Body of pancreas (tissue), 4 donors: ENCODE measurements around the gene MLXIPL. TPM values are rescaled to one million over a fixed set of nuclear protein-coding genes. Genes with fewer than 3 reads are reported as not detected.

Experiments
- ATAC-seq: fragments of 150-250 bp; one replicate; pipeline ENCODE4 v1.9.1; 2016
- DNase-seq, 4 donors: peaks; one replicate each; pipeline ENCODE4 v3.0.0-alpha.2; 2019
- H3K27ac ChIP-seq, 4 donors: fragments of 200-600 bp; sonication (generic); 1 replicate in 3 of 4; 2 replicates in 1 of 4; pipeline versions ENCODE4 v1.5.1 to v1.6.1; 2016 to 2019; ENCODE audit warnings: mild to moderate bottlenecking in 1 of 4, mixed read lengths in 1 of 4, moderate library complexity in 1 of 4
- H3K27me3 ChIP-seq, 2 donors: fragments of 200-600 bp; sonication (generic); one replicate each; pipeline ENCODE4 v1.6.0; 2016; ENCODE audit warnings: mild to moderate bottlenecking in 1 of 2
- H3K36me3 ChIP-seq, 2 donors: fragments of 200-600 bp; sonication (generic); replicated peaks in 1 of 2; 2 replicates each; pipeline ENCODE4 v1.5.1; 2016; ENCODE audit warnings: low read depth in 2 of 2; ENCODE audit not compliant: insufficient read depth in 1 of 2
- H3K4me1 ChIP-seq: fragments of 200-600 bp; sonication (generic); one replicate; pipeline ENCODE4 v1.6.0; 2016
- H3K4me3 ChIP-seq, 2 donors: fragments of 200-600 bp; sonication (generic); 1 replicate in 1 of 2; 2 replicates in 1 of 2; pipeline ENCODE4 v1.5.1; 2016 to 2019
- H3K9me3 ChIP-seq, 3 donors: fragments of 200-600 bp; sonication (generic); 1 replicate in 2 of 3; 2 replicates in 1 of 3; pipeline ENCODE4 v1.5.1; 2016
- POLR2A ChIP-seq, 3 donors: fragments of 450-650 bp; IDR thresholded peaks; one replicate each; pipeline ENCODE4 v1.6.1; 2016; ENCODE audit warnings: antibody characterized with exemption in 3 of 3, mild to moderate bottlenecking in 2 of 3
- WGBS, 2 donors: methylation state at CpG; one replicate each; pipeline ENCODE4 v1.1.5; 2017; 5-methylcytosine and 5-hydroxymethylcytosine counted together
- intact Hi-C: fragments of 100-400 bp; cut with DNase I; formaldehyde crosslinking; loops from one replicate; pipeline ENCODE4 v1.15.1; 2023
- total RNA-seq, 2 donors: library from RNA; depleted of rRNA; stranded (reverse); fragments of >200 nt; gene quantifications; one replicate each; pipeline ENCODE4 v1.1.0, GENCODE V29; 2016
- TF ChIP-seq, protein P1 (sequence below), 7 experiments: fragments of 450-650 bp in 4 of 7; fragments of 200-600 bp in 3 of 7; sonication (generic) in 3 of 7; IDR thresholded peaks; one replicate each; pipeline ENCODE4 v1.5.1; 2016 to 2019; ENCODE audit warnings: antibody characterized with exemption in 7 of 7

Gene MLXIPL
- total RNA-seq, 2 donors from 2014 or later = 13.5 to 33.0 TPM

DNA sequence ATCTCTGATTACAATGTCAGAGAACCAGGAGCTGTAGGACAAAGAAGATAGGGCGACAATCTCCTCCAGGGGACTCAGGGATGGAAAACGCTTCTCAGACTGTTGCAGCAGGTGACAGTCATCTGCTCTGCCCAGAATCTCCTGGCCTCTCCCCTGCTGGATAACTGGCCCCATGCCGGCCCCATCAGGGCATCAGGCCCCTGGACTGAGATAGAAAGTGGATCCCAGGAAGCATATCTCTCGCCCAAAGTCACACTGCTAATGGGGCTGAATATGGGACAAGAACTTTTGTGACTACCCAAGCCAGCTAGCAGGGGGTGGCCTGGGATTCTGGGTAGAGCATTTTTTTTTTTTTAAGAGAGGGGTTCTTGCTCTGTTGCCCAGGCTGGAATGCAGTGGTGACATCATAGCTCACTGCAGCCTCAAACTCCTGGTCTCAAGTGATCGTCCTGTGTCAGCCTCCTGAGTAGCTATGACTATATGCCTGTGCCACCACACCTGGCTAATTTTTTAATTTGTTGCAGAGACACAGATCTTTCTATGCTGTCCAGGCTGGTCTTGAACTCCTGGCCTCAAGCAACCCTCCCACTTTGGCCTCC lies 20.5 kb upstream of the MLXIPL start:
- ATAC-seq (no peak), DNase-seq (no peak)
- Histone ChIP-seq H3K4me3 (no peak overlapping the region), H3K27ac (no peak overlapping the region), H3K27me3 (no peaks in the 10 kb centered on the region), H3K36me3 (no peaks in the 10 kb centered on the region), H3K9me3 (no peaks in the 10 kb centered on the region), H3K4me1 (peaks cover 11% of the 10 kb centered on the region)
- WGBS, 2 donors = 68 to 73% methylated on average over 4 to 5 of the region's 5 CpGs
- TF ChIP-seq POLR2A (IDR thresholded peaks at IDR 0.05) = no peak
- TF ChIP-seq, protein P1, sequence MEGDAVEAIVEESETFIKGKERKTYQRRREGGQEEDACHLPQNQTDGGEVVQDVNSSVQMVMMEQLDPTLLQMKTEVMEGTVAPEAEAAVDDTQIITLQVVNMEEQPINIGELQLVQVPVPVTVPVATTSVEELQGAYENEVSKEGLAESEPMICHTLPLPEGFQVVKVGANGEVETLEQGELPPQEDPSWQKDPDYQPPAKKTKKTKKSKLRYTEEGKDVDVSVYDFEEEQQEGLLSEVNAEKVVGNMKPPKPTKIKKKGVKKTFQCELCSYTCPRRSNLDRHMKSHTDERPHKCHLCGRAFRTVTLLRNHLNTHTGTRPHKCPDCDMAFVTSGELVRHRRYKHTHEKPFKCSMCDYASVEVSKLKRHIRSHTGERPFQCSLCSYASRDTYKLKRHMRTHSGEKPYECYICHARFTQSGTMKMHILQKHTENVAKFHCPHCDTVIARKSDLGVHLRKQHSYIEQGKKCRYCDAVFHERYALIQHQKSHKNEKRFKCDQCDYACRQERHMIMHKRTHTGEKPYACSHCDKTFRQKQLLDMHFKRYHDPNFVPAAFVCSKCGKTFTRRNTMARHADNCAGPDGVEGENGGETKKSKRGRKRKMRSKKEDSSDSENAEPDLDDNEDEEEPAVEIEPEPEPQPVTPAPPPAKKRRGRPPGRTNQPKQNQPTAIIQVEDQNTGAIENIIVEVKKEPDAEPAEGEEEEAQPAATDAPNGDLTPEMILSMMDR (IDR thresholded peaks at IDR 0.05) = no peak
- intact Hi-C loops = no loop called here

DNA sequence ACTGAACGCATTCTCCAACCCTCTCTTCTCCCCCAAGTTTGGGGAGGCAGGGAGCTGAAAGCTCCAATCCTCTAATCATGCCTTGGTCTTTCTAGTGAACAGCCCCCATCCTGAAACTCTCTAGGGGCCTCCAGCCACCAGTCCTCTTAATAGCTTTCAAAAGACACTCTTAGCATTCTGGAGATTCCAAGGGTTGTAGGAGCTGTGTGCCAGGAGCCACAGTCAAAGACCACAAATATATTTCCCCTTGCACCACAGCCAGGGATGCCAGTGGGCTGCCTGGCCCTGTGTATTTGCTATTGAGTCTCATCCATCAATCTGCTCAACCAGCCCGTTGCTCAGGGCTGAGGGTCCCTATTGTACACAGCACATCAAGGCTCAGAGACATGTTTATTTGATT lies 18.5 kb upstream of the MLXIPL start:
- DNase-seq = no peak
- intact Hi-C loops = no loop called here
- no peaks in the 10 kb centered on the region for H3K9me3 ChIP-seq
- no peak for ATAC-seq
- H3K27ac ChIP-seq = no peak overlapping the region
- H3K27me3 ChIP-seq = no peaks in the 10 kb centered on the region
- H3K36me3 ChIP-seq = no peaks in the 10 kb centered on the region
- WGBS, 2 donors = 43 to 52% methylated on average over 2 of the region's 2 CpGs
- H3K4me1 ChIP-seq = peaks cover 6% of the 10 kb centered on the region
- TF ChIP-seq, protein P1 (IDR thresholded peaks at IDR 0.05) = no peak
- H3K4me3 ChIP-seq = no peak overlapping the region

DNA sequence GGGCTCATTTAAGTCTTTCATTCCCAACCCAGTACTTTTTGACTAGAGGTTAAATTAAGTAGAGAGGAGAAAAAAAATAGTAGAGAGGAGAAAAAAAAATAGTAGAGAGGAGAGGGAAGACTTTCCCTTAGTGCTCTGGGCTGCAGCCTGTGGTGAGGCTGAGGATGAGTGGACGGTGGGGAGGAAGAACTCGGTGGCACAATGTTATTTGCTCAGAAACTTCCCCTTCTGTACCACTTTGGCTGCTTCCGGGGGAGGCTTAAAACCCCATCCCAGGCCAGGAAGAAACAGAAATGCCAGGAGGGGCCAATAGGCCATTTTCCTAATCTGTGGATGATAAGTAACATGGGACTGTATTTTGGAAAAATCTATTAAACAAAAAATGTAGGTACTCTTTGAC lies 14.6 kb upstream of the MLXIPL start:
- no peaks in the 10 kb centered on the region for H3K27me3 ChIP-seq
- intact Hi-C loops = no loop called here
- DNase-seq (no peak), ATAC-seq (no peak)
- peaks cover 5% of the 10 kb centered on the region for H3K4me1 ChIP-seq
- no peak overlapping the region for H3K4me3 ChIP-seq
- TF ChIP-seq, protein P1 (IDR thresholded peaks at IDR 0.05) = no peak
- no peak for TF ChIP-seq POLR2A (IDR thresholded peaks at IDR 0.05)
- no peaks in the 10 kb centered on the region for H3K9me3 ChIP-seq
- WGBS, 2 donors = 46 to 83% methylated on average over 3 of the region's 3 CpGs
- no peak overlapping the region for H3K27ac ChIP-seq
- H3K36me3 ChIP-seq = no peaks in the 10 kb centered on the region

DNA sequence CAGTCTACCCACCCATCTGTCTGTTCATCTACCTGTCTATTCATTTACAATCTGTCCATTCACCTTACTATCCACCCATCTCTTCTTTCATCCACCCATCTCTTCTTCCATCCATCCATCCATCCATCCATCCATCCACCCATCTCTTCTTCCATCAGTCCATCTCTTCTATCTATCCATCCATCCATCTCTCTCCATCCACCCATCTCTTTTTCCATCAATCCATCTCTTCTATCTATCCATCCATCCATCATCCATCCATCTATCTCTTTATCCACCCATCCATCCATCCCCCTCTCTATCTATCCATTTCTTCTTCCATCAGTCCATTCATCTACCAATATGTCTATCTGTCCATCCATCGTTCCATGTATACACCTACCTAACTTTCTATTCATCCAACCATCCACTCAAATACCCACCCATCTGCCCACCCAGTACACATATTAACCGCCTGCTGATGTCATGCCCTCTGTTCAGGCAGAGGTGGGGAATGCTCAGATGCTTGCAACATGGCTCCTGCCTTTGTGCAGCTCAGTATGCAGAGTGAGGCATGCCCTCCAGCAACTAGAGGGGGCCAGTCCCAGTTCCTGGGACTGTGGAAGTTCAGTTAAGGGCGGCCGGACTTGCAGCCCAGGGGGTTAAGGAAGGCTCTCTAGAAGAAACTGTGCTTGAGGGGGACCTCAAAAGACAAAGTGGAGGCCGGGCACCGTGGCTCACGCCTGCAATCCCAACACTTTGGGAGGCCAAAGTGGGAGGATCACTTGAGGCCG lies 11.3 kb upstream of the MLXIPL start:
- Histone ChIP-seq H3K9me3 (no peaks in the 10 kb centered on the region), H3K36me3 (no peaks in the 10 kb centered on the region), H3K27me3 (no peaks in the 10 kb centered on the region), H3K4me3 (no peak overlapping the region), H3K4me1 (peaks cover 5% of the 10 kb centered on the region), H3K27ac (no peak overlapping the region)
- ATAC-seq (no peak), DNase-seq (no peak)
- WGBS, 2 donors = 81 to 85% methylated on average over 8 of the region's 8 CpGs
- intact Hi-C loops = no loop called here
- TF ChIP-seq, protein P1 (IDR thresholded peaks at IDR 0.05) = no peak

DNA sequence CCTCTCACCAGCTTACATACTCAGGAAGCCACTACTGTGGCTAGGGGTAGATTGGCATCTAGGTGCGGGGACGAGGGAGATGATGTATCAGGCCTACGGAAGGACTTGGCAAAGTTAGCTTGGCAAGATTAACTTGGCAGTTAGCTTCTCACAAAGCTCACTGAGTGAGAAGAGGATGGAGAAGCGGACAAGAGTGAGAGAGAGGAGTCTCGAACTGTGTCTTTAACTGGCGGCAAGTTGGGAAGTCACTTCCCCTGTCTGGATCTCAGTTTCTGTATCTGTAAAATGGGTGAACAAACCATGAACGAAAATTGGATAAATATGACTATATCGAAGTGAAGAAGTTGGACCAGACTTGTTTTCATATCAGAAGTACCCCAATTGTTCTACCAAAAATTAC lies 9.5 kb upstream of the MLXIPL start:
- intact Hi-C loops = no loop called here
- Histone ChIP-seq H3K27ac (no peak overlapping the region), H3K36me3 (no peaks in the 10 kb centered on the region), H3K27me3 (no peaks in the 10 kb centered on the region), H3K4me3 (no peak overlapping the region), H3K9me3 (no peaks in the 10 kb centered on the region), H3K4me1 (peaks cover 5% of the 10 kb centered on the region)
- TF ChIP-seq, protein P1 (IDR thresholded peaks at IDR 0.05) = no peak
- no peak for TF ChIP-seq POLR2A (IDR thresholded peaks at IDR 0.05)
- ATAC-seq = no peak
- 72 to 75% methylated on average over 8 of the region's 8 CpGs for WGBS, 2 donors
- no peak for DNase-seq
